T follicular helper cell (primary cell): ENCODE data around the gene CACUL1.

ENCODE experiments used
- DNase-seq: peaks from one replicate; pipeline ENCODE4 v3.0.0-alpha.2; 2020; ENCODE audit warnings: low read depth

The CACUL1 gene

DNA sequence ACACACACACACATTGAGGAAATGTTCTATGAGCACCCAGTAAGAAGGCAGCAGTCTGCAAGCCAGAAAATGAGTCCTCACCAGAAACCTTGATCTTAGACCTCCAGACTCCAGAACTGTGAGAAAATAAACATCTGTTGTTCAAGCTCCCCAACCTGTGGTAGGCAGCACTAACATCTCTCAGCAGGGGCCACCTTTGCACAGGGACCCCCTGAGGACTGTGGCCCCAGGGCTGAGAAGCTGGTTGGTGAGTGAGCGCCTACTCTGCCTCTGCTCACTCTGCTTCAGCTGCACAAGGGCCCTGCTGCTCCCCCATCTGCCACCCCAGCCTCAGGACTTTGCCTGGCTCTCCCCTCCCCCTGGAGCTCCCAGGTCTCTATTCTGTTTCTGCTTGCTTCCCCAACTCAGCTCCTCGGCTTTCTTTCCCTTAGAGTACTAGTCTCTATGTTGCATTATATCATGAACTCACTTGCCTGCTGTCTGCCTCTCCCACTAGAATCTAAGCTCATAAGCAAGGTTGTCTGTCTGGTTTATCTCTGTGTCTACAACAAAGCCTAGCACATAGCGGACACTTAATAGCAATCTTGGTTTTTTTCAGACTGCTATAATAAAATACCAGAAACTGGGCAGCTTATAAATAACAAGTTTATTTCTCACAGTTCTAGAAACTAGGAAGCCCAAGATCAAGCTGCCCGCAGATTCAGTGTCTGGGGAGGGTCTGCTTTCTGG, 118.9 kb downstream of the CACUL1 start:
- no peak for DNase-seq

DNA sequence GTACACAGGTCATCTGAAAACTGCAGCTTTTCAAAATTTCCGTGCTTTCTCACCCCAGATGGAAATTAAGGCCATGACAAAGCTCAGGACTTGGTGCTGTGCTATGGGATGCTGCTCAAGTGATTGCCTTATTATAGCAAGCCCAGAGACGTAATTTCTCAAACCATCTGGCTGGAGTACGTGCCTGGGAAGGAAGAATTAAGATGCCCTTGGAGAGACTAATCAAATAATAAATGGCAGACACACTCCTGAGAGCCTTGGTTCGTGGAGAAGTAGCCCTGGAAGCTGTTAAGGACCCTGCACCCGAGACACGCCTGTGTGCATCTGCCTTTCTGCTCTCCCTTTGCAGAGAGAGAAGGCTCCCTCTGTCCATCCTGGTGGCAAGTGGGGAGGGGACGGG, 121.0 kb downstream of the CACUL1 start:
- DNase-seq = no peak

DNA sequence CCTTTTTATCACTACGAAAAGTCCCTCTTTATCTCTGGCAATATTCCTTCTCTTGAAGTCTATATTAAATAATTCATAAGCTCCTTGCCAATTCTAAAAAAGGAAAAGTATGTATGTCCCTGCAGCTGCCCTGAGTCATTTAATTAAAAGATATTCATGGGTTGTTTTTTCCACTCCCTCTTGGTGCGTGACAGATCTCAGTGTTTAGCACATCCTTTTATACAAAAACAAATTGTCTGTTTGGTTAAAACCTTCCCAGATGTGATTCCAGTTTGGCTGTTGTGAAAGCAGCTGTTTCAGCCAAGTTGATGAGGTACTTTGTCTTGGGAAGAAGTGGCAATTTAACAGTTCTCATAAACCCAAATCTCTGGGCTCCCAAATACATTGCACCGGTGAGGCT, 125.6 kb downstream of the CACUL1 start:
- DNase-seq = no peak

DNA sequence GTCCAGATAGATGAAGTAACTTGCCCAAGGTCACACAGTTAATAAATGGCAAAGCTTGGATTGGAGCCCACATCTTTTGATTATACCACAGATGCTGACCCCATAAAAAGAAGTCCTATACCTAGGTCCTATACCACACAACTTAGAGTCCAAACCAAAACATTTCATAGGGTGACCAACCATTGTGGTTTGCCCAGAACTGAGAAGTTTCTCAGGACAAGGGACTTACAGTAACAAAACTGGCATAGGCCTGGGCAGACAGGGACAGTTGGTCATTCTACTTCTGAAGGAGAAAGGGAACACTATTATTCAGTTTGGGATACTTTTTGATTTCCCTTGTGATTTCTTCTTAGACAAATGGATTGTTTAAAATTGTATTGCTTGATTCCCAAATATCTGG, 126.4 kb downstream of the CACUL1 start:
- no peak for DNase-seq

DNA sequence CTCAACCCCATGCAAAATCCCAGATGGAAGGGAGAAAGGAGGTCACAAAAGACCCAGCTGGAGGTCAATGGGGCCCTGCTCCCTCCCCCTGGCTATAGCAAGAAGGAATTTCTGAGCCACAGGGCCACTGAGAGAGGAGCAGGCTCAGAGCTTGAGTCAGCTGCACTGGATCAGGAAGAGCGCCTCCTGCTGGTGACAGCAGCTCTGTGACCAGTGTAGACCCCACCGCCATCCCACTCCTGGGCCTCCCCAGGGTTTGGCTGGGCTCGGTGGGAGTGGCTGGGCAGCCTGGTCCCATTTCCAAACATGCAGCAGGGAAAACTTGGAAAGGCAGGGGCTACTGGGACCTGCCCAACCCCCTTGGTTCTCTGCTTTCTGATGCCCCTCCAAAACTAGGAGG, 127.8 kb downstream of the CACUL1 start:
- no peak for DNase-seq
